ENCODE results near the gene FAH.

Gene FAH

GRCh38 chr15:80106051-80106450, 46.7 kb upstream of the FAH start:
- Histone ChIP-seq H3K9me3 (ENCODE audit: insufficient read depth, low read length, severe bottlenecking) (no peaks in the 10 kb centered on the region), H3K4me3 (ENCODE audit: low read depth in 1 of 2, low read length in 2 of 2) (no peak overlapping the region), H3K27ac (ENCODE audit: low read length) (no peak overlapping the region), H3K36me3 (ENCODE audit: insufficient read depth, low read length) (no peaks in the 10 kb centered on the region), H3K27me3 (ENCODE audit: insufficient read depth, low read length, poor library complexity) (no peaks in the 10 kb centered on the region), H4K20me1 (ENCODE audit: insufficient read depth, low read length) (peaks cover 30% of the 10 kb centered on the region; the same call in 1 of the 2 replicates), H3K79me2 (ENCODE audit: insufficient read depth, low read length) (peaks cover 57% of the 10 kb centered on the region), H2AFZ (ENCODE audit: low read depth, low read length) (no peak overlapping the region), H3K9ac (ENCODE audit: low read depth, low read length) (no peak overlapping the region), H3K4me2 (ENCODE audit: insufficient read depth, low read length) (no peak overlapping the region), H3K4me1 (ENCODE audit: insufficient read depth, low read length) (no peaks in the 10 kb centered on the region)
- no peak for DNase-seq
- TF ChIP-seq, protein P1, sequence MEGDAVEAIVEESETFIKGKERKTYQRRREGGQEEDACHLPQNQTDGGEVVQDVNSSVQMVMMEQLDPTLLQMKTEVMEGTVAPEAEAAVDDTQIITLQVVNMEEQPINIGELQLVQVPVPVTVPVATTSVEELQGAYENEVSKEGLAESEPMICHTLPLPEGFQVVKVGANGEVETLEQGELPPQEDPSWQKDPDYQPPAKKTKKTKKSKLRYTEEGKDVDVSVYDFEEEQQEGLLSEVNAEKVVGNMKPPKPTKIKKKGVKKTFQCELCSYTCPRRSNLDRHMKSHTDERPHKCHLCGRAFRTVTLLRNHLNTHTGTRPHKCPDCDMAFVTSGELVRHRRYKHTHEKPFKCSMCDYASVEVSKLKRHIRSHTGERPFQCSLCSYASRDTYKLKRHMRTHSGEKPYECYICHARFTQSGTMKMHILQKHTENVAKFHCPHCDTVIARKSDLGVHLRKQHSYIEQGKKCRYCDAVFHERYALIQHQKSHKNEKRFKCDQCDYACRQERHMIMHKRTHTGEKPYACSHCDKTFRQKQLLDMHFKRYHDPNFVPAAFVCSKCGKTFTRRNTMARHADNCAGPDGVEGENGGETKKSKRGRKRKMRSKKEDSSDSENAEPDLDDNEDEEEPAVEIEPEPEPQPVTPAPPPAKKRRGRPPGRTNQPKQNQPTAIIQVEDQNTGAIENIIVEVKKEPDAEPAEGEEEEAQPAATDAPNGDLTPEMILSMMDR (IDR thresholded peaks at IDR 0.05; ENCODE audit: borderline replicate concordance, extremely low read depth, low read length, poor library complexity, severe bottlenecking): no peak
- no peak for TF ChIP-seq EZH2 (IDR thresholded peaks at IDR 0.05; ENCODE audit: borderline replicate concordance, low read depth, low read length, severe bottlenecking)
- no peak for ATAC-seq (ENCODE audit: insufficient read depth, low read depth)

GRCh38 chr15:80107204-80107603, 45.6 kb upstream of the FAH start:
- Histone ChIP-seq H3K4me2 (ENCODE audit: insufficient read depth, low read length) (no peak overlapping the region), H3K4me3 (ENCODE audit: low read depth in 1 of 2, low read length in 2 of 2) (no peak overlapping the region), H3K27me3 (ENCODE audit: insufficient read depth, low read length, poor library complexity) (no peaks in the 10 kb centered on the region), H3K4me1 (ENCODE audit: insufficient read depth, low read length) (no peaks in the 10 kb centered on the region), H4K20me1 (ENCODE audit: insufficient read depth, low read length) (peaks cover 28% of the 10 kb centered on the region; the same call in 1 of the 2 replicates), H3K9ac (ENCODE audit: low read depth, low read length) (no peak overlapping the region), H3K79me2 (ENCODE audit: insufficient read depth, low read length) (peaks cover 57% of the 10 kb centered on the region), H3K36me3 (ENCODE audit: insufficient read depth, low read length) (no peaks in the 10 kb centered on the region), H2AFZ (ENCODE audit: low read depth, low read length) (no peak overlapping the region), H3K27ac (ENCODE audit: low read length) (no peak overlapping the region), H3K9me3 (ENCODE audit: insufficient read depth, low read length, severe bottlenecking) (no peaks in the 10 kb centered on the region)
- DNase-seq (no peak), ATAC-seq (ENCODE audit: insufficient read depth, low read depth) (no peak)
- TF ChIP-seq EZH2 (IDR thresholded peaks at IDR 0.05; ENCODE audit: borderline replicate concordance, low read depth, low read length, severe bottlenecking): no peak
- TF ChIP-seq, protein P1 (IDR thresholded peaks at IDR 0.05; ENCODE audit: borderline replicate concordance, extremely low read depth, low read length, poor library complexity, severe bottlenecking): no peak

- H2AFZ ChIP-seq (ENCODE audit: low read depth, low read length): no peak overlapping the region
- peaks cover 55% of the 10 kb centered on the region for H3K79me2 ChIP-seq (ENCODE audit: insufficient read depth, low read length)
- H3K9me3 ChIP-seq (ENCODE audit: insufficient read depth, low read length, severe bottlenecking): no peaks in the 10 kb centered on the region
- H3K9ac ChIP-seq (ENCODE audit: low read depth, low read length): no peak overlapping the region
- ATAC-seq (ENCODE audit: insufficient read depth, low read depth): no peak
- no peaks in the 10 kb centered on the region for H3K4me1 ChIP-seq (ENCODE audit: insufficient read depth, low read length)
- H3K27ac ChIP-seq (ENCODE audit: low read length): no peak overlapping the region
- H3K4me3 ChIP-seq (ENCODE audit: low read depth in 1 of 2, low read length in 2 of 2): no peak overlapping the region
- TF ChIP-seq EZH2 (IDR thresholded peaks at IDR 0.05; ENCODE audit: borderline replicate concordance, low read depth, low read length, severe bottlenecking): no peak
- H4K20me1 ChIP-seq (ENCODE audit: insufficient read depth, low read length): peaks cover 27% of the 10 kb centered on the region; the same call in 1 of the 2 replicates
- DNase-seq: no peak
- H3K4me2 ChIP-seq (ENCODE audit: insufficient read depth, low read length): no peak overlapping the region
- no peaks in the 10 kb centered on the region for H3K27me3 ChIP-seq (ENCODE audit: insufficient read depth, low read length, poor library complexity)
- H3K36me3 ChIP-seq (ENCODE audit: insufficient read depth, low read length): no peaks in the 10 kb centered on the region
Observed at GRCh38 chr15:80107774-80108173, 45.0 kb upstream of the FAH start.

DNA sequence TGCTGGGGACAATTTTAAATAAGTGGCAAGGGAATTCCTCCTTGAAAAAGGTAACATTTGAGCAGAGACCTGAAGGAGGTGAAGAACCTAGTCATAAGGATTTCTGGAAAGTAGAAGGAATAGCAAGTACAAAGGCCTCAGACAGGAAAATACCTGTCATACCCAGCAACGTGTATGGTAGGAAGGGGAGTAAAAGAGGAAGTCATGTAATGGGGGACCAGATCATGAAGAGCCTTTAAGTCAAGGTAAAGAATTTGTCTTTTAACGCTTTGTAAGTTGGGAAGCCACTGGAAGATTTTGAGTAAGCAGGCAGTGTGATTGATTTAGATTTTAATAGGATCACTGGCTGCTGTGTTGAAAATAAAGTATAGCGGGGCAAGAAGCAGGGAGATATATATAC, 43.4 kb upstream of the FAH start:
- no peak overlapping the region for H3K4me2 ChIP-seq (ENCODE audit: insufficient read depth, low read length)

More for the DNA sequence above, 43.4 kb upstream of the FAH start:
- Histone ChIP-seq H3K4me3 (ENCODE audit: low read depth in 1 of 2, low read length in 2 of 2) (no peak overlapping the region), H2AFZ (ENCODE audit: low read depth, low read length) (no peak overlapping the region), H4K20me1 (ENCODE audit: insufficient read depth, low read length) (peaks cover 30% of the 10 kb centered on the region; the same call in 1 of the 2 replicates), H3K36me3 (ENCODE audit: insufficient read depth, low read length) (no peaks in the 10 kb centered on the region), H3K9me3 (ENCODE audit: insufficient read depth, low read length, severe bottlenecking) (no peaks in the 10 kb centered on the region), H3K4me1 (ENCODE audit: insufficient read depth, low read length) (no peaks in the 10 kb centered on the region), H3K27me3 (ENCODE audit: insufficient read depth, low read length, poor library complexity) (no peaks in the 10 kb centered on the region), H3K79me2 (ENCODE audit: insufficient read depth, low read length) (peaks cover 53% of the 10 kb centered on the region), H3K27ac (ENCODE audit: low read length) (no peak overlapping the region), H3K9ac (ENCODE audit: low read depth, low read length) (no peak overlapping the region)
- ATAC-seq (ENCODE audit: insufficient read depth, low read depth) (no peak), DNase-seq (no peak)
- no peak for TF ChIP-seq EZH2 (IDR thresholded peaks at IDR 0.05; ENCODE audit: borderline replicate concordance, low read depth, low read length, severe bottlenecking)
- TF ChIP-seq, protein P1 (IDR thresholded peaks at IDR 0.05; ENCODE audit: borderline replicate concordance, extremely low read depth, low read length, poor library complexity, severe bottlenecking): no peak
